Kidney tubule cell (primary cell): Measurements from ENCODE around the gene CEMP1.

ENCODE experiments used
- DNase-seq: peaks from one replicate; pipeline ENCODE4 v3.0.0-alpha.2; 2018; ENCODE audit warnings: low spot score

CEMP1 gene

DNA sequence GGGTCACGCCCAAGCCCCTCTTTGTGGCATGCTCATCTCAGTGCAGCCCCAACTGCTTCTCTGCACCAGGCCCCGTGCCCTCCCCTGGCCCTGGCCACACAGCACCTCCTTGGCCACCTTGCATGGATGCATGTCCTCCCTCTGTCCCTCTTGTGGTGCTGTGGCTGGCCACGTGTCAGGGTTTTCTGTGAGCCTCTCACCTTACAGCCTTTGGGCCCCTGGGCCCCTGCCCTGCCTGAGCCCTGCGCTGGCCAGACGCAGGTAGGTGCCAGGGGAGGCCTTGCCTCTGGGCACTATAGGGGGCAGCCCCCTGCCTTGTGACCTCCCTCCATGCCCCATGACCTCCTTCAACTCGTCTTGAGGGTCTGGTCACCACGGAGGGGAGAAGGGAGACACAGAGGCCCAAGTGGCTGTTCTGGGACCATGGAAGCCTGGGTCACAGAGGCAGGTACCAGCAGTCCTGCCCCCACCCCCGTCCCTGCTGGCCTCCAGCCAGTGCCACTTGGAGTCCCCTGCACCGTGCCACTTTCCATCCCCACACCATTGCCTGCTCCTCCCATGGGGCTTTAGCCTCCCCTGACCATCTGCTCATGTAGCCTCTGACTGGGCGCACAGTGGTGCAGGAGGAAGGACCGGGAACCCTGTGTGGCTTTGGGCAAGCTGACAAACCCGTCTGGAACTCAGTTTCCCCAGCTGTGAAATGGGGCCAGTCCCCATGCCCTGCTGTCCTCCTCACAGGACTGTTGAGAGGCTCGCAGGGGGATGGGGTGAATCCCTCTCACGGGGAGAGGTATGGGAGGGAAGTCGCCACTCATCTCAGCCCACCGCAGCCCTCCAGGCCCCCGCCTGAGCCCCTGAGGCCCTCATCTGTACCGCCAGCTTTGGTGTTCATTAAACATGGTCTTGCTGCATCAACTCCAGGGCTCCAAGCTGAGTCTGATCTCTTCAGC is 29.0 kb downstream of the CEMP1 start:
- DNase-seq = no peak

DNA sequence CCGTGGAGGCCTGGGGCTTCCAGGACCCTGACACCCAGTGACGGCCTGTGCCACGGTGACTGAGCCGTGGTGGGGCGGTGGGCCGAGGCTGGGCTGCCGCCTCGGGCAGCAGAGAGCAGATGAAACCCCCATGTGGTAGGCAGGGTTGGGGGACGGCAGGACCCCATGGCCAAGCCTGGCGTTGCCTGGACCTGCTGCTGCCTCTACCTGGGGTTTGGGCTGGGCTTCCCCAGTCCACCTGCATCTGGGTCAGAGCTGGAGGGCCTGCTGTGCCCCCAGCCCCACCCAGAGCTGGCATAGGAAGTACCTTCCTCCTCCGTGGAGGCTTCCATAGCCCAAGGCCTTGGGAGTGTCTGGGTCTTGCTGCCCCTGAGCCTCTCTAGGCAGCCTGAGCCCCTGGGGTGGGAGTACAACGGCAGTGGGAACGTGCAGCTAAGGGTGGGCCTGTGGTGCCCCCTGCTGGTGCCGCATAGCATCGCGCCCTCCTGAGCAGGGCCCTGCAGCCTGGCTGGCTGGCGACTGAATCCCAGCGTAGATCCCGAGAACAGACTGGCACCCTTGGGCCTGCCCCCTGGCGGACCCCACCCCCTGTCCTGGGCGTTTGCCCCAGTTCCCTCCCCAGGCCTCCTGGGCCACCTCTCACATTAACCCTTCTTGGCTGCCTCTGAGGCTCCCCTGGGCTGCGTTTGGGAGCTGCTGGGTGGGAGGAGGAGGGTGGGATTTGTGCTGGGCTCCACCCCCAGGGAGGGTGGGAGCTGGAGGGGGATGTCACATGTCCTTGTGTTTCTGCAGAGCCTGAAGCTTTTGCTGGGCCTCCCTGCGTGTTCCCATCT is 30.1 kb downstream of the CEMP1 start:
- peak; percentile 80 for DNase-seq

DNA sequence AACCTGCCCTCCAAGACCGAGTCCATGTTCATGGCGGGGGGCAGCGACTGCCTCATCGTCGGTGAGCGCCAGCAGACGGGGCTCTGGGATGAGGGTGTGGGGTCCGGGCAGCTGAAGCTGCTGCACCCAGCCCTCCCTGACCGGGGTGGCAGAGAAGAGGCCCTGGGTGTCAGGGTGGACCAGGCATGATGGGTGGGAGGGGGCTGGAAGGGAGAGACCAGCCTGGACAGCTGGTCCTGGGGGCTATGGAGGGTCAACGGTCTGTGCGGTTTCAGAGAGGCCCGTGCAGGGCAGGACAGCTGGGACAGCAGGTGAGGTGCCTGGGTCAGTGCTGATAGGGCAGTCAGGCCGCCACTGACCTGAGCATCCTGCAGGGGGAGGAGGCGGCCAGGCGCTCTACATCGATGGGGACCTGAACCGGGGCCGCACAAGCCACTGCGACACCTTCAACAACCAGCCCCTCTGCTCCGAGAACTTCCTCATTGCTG is 30.7 kb downstream of the CEMP1 start:
- DNase-seq = no peak

GRCh38 chr16:2499890-2500429 is 31.2 kb downstream of the CEMP1 start:
- no peak for DNase-seq

- no peak for DNase-seq
Measured at GRCh38 chr16:2499454-2499853, 31.8 kb downstream of the CEMP1 start.

GRCh38 chr16:2498531-2499253 is 32.5 kb downstream of the CEMP1 start:
- peak; percentile 33 for DNase-seq

GRCh38 chr16:2497695-2498484 is 33.3 kb downstream of the CEMP1 start:
- no peak for DNase-seq

DNA sequence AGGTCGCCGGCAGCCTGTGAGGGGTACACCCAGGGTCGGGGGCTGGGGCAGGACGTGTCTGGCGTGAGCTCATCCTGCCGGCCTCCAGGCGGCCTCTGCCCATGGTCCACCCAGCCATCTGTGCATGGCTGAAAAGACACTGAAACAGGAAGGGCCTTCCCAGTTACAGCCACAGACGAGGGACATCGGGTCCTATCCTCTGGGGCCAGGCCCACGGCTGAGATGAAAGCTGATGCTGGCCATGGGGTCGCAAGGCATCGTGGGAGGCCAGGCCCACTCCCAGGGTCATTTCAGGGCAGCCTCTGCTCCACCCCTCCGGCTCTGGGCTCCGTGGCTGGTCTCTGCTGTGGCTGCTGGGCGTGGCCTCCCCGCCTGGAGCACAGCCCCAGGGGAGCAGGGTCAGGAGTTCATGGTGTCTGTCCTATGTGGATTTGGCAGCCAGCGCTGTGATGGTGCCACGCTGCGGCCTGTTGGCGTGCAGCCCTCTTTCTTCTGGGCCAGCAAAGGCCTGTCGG is 34.0 kb downstream of the CEMP1 start:
- no peak for DNase-seq

DNA sequence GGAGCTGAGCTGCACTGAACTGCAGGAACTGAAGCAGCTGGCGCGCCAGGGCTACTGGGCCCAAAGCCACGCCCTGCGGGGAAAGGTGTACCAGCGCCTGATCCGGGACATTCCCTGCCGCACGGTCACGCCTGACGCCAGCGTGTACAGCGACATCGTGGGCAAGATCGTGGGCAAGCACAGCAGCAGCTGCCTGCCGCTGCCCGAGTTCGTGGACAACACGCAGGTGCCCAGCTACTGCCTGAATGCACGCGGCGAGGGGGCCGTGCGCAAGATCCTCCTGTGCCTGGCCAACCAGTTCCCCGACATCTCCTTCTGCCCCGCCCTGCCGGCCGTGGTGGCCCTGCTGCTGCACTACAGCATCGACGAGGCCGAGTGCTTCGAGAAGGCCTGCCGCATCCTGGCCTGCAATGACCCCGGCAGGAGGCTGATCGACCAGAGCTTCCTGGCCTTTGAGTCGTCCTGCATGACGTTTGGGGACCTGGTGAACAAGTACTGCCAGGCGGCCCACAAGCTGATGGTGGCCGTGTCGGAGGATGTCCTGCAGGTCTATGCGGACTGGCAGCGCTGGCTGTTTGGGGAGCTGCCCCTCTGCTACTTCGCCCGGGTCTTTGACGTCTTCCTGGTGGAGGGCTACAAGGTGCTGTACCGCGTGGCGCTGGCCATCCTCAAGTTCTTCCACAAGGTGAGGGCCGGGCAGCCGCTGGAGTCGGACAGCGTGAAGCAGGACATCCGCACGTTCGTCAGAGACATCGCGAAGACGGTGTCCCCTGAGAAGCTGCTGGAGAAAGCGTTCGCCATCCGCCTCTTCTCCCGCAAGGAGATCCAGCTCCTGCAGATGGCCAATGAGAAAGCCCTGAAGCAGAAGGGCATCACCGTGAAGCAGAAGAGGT is 34.7 kb downstream of the CEMP1 start:
- DNase-seq = no peak

DNA sequence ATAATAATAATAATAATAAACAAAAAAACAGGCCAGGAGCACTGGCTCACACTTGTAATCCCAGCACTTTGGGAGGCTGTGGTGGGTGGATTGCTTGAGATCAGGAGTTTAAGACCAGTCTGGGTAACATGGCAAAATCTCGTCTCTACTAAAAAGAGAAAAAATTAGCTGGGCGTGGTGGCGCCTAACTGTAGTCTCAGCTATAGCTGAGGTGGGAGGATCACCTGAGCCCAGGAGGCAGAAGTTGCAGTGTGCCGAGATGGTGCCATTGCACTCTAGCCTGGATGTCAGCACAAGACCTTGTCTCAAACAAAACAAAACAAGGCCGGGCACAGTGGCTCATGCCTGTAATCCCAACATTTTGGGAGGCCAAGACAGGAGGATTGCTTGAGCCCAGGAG is 36.2 kb downstream of the CEMP1 start:
- no peak for DNase-seq

GRCh38 chr16:2494616-2495015 is 36.6 kb downstream of the CEMP1 start:
- DNase-seq = no peak

DNA sequence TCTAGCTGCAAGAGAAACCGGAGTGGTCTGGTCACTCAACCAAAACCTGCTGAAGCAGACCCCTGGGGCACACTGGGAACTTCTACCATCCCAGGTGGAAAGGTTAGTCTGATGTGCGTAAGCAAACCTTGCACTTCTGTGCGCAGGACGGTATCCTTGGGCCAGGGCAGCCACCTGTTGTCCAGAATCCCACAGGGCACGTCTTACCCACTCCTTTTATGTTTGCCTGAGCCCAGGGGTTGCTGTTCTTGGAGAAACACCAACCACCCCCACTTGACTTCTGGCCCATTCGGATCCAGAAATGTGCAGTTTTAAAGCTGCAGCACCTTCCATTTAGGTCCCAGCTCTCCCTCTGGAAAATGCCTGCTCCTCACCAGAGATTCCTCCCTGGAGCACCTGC is 37.6 kb downstream of the CEMP1 start:
- no peak for DNase-seq

DNA sequence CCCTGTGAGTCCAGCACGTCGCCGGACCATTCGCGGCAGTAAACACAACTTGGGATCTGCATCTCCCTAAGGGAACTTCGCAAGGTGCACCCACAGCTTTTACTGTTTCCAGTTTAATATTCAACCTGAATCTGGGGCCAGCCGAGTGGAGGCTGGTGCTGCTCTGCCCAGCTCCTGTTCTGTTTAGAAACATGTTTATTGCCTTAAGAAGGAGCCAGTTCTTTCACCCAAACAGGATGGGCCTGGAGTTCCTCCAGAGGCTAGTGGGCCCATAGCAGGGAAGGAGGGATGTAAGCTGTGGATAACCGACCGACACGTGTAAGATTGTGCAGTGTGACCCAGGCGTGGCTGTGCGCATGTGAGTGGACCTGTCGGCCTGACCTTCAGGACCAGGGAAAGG is 38.9 kb downstream of the CEMP1 start:
- DNase-seq = no peak

DNA sequence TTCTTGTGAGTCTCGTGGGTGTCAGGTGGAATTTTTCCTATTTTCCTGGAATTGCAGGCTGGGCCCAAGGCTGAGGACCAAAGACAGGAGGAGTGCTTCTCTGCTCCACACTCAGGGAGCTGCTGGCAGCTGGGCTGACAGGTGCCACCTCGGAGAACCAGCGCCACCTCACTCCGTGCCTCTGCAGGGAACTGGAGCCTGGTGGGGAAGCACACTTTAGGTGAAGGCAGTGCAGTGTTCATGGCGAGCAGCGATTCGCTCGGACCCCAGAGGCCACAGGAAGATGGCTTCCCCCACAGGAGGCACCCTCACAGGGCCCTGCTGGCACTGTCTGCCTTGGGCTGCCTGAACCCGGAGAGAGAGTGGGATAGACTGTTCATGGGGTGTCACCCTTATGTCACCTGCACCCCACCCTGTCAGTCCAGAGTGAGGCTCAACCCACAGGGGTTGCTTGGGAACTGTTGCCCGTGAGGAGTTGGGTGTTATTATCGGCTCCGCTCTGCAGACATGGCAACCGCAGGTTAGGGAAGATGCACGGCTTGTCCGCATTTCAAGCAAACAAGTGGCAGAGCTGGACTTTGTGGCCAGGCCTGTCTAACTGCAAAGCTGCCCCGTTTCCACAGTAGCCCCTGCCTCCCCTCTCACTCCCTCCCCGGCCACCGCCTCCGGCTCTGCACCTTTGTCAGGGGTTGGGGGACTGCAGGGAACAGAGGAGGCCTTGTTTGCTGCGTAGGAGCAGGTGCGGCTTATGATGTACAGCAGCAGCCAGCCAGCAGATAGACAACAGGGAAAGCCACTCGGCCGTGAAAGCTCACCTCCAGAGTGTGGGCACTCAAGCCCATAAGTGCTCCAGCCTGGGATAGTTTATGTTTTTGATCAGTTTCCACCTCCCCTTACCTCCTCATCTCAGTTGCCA is 40.8 kb downstream of the CEMP1 start:
- peak; percentile 28 for DNase-seq

DNA sequence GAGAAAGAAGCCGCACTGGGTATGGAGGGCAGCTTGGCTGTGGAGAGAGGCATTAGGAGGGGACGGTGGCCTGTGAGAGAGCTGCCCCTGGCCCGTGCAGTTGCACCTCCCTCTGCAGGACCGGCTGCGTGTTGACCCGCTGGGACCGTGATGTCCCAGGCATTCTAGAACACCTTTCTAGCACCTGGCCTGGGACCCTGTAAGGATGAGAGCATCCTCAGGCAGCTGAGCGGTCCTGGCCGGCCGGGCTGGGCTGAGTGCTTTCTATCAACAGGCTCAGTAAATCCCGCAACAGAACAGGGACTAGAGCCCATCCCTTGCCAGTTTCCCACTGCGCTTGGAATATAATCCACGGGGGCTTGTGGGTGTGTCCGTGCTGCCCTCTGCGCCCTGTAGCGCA is 41.6 kb downstream of the CEMP1 start:
- no peak for DNase-seq

GRCh38 chr16:2487903-2488531 is 43.2 kb downstream of the CEMP1 start:
- DNase-seq = no peak

DNA sequence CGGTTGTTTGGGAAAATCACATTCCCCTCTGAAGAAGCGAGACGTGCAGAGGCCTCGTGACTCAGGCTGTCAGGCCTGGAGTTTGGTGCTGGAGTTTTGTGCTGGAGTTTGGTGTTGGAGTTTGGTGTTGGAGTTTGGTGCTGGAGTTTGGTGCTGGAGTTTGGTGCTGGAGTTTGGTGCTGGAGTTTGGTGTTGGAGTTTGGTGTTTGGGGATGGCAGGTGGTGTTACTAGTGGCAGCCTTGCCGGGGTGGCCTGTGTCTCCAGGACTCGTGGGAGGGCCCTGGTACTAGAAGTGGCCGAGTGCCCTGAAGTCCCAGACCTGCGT is 43.7 kb downstream of the CEMP1 start:
- no peak for DNase-seq
